GM13977 (cell line): ENCODE data around the gene SLC4A7.

Experiments
- DNase-seq: peaks from one replicate; pipeline ENCODE4 v3.0.0; 2012; ENCODE audit warnings: low spot score
- in situ Hi-C: fragments of 300-500 bp; cut with MboI; formaldehyde crosslinking; loops from one replicate; pipeline ENCODE4 v1.12.0; 2022; ENCODE audit warnings: low sequenced_read_pairs, low pct_unique_long_range_greater_than_20kb, mixed read lengths, inconsistent platforms; ENCODE audit not compliant: unreplicated experiment
- TF ChIP-seq, protein P1 (sequence below): IDR thresholded peaks from 2 replicates; pipeline ENCODE4 v1.5.1; 2012; ENCODE audit warnings: mild to moderate bottlenecking, control low read depth; ENCODE audit not compliant: insufficient read depth; ENCODE audit errors: extremely low read depth, missing control alignments

SLC4A7 gene

DNA sequence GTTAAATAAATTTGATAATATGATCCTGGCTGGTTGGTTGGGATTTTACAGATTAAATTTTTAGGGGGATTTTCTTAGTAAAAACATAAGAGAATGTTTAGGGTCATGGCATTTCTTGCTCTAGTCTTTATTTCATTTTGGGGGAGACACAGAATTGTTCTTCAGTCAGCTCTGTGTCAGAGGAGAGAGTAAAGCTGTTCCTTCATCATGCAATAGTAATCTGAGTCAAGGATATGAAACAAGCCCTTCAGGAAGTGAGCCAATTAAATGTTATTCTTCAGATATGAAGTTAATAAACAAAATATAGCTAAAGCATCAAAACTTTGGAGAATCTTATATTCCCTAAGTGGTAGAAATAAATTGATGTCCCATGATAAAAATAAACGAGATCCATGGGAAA is 22.9 kb upstream of the SLC4A7 start:
- in situ Hi-C loops = no loop called here
- TF ChIP-seq, protein P1, sequence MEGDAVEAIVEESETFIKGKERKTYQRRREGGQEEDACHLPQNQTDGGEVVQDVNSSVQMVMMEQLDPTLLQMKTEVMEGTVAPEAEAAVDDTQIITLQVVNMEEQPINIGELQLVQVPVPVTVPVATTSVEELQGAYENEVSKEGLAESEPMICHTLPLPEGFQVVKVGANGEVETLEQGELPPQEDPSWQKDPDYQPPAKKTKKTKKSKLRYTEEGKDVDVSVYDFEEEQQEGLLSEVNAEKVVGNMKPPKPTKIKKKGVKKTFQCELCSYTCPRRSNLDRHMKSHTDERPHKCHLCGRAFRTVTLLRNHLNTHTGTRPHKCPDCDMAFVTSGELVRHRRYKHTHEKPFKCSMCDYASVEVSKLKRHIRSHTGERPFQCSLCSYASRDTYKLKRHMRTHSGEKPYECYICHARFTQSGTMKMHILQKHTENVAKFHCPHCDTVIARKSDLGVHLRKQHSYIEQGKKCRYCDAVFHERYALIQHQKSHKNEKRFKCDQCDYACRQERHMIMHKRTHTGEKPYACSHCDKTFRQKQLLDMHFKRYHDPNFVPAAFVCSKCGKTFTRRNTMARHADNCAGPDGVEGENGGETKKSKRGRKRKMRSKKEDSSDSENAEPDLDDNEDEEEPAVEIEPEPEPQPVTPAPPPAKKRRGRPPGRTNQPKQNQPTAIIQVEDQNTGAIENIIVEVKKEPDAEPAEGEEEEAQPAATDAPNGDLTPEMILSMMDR = no peak
- no peak for DNase-seq

DNA sequence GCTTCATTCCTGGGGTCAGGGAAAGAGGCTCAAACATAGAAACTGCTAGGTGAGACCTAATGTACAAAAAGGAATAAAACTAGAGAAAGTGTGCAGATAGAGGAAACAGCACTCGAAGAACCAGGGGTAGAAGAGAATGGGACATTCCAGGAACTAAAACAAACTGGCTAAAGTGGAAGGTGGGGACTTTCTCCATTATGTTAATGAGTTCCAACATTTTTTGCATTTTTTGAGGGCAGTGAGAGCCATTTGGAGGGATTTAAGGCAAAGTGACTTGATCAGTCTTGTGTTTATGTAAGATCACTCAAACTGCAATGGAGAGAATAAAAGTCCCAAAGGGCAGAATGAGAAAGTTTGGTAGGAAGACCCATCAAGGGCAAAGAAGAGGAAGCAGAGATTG is 20.6 kb upstream of the SLC4A7 start:
- no peak for DNase-seq
- TF ChIP-seq, protein P1 = no peak
- in situ Hi-C loops = no loop called here

DNA sequence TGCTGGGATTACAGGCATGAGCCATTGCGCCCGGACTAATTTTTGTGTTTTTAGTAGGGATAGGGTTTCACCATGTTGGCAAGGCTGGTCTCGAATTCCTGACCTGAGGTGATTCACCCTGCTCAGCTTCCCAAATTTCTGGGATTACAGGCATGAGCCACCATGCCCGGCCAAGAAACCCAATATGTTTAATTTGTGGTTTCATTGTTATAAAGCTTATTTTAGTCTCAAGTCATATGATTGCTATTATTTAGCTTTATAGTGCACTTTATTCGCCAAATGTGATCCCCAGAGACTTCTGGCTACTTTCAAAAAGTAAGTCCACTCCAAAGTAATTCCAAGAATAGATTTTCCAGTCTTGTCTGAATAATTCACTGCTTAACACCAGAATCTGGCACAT is 19.3 kb upstream of the SLC4A7 start:
- TF ChIP-seq, protein P1 = no peak
- no peak for DNase-seq
- in situ Hi-C loops = no loop called here

DNA sequence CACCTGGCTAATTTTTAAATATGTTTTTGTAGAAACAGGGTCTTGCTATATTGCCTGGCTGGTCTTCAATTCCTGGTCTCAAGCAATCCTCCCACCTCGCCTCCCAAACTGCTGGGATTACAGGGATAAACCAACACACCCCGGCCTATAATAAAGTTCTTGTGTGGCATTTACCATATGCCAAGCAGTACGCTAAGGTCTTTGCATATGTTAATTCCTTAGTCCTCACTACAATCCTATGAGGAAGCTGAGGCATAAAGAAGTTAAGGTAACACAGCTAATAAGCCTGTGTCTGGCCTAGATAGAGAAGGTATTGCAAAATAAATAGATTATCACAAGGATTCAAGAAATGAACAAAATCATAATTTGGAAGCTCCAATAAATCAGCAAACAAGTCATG is 17.6 kb upstream of the SLC4A7 start:
- TF ChIP-seq, protein P1 = no peak
- in situ Hi-C loops = no loop called here
- no peak for DNase-seq

DNA sequence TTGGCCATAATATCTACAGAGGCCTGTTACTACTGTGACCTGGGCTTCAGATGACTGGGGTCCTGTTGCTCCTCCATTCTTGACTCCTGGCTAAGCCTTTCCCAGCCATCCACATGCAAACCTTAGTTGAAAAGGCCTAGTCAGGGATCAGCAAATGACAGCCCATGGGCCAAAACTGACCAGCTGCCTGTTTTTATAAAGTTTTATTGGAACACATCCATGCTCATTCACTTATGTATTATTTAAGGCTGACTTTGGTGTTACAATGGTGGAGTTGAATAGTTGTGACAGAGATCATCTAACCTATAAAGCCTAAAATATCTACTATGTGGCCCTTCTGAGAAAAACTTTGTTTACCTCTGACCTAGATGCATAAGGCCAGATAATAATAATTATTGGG is 16.8 kb upstream of the SLC4A7 start:
- in situ Hi-C loops = no loop called here
- TF ChIP-seq, protein P1 = no peak
- DNase-seq = no peak

DNA sequence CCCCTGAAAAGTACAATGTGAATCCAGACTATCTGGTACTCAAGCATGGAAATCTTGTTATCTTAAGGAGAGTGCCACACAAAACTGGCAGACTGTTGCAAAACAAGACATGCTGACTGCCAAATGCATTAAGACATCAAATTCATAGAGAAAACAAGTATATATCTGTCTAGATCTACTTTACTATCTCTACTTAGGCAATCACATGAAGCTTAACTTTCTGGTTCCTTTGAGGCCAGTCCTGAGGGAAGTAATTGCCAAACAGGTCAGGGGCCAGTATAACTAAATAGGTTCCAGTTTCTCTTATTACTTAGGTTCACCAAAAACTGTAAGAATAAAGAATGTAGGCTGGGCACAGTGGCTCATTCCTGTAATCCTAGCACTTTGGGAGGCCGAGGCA is 15.9 kb upstream of the SLC4A7 start:
- in situ Hi-C loops = no loop called here
- DNase-seq = no peak
- TF ChIP-seq, protein P1 = no peak

DNA sequence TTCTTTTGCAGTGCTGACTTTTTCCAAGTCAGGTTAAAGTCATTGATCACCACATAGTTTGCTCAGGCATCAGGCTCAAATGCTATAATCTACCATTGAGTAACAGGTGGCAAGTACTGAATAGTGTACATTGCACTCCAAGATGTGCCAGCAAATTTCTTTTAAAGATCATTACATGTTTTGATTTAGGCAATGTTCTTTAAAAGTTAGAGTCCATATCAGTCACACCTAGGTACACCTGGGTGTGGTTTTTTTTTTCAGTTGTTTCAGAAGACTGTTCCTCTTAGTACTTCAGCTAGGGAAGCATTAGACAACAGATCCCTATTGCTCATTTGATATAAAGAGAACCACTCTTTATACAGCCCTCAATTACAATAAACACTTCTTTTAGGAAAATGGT is 10.6 kb upstream of the SLC4A7 start:
- TF ChIP-seq, protein P1 = no peak
- no peak for DNase-seq
- in situ Hi-C loops = no loop called here
